H9 (cell line): Measurements from ENCODE around the gene FBXL20. TPM values are rescaled to one million over a fixed set of nuclear protein-coding genes. Genes with fewer than 3 reads are reported as not detected.

ENCODE experiments used
- DNase-seq: peaks from one replicate; pipeline ENCODE4 v3.0.0-alpha.2; 2017
- H2AFZ ChIP-seq: one replicate; pipeline ENCODE4 v1.6.1; 2013; ENCODE audit warnings: mild to moderate bottlenecking, low read length, control low read depth, moderate library complexity
- H2AK5ac ChIP-seq: 2 replicates; pipeline ENCODE4 v1.6.1; 2013; ENCODE audit warnings: low read length, control low read depth, mixed read lengths; ENCODE audit not compliant: insufficient read length
- H2BK120ac ChIP-seq: one replicate; pipeline ENCODE4 v1.6.1; 2013; ENCODE audit warnings: low read depth, mild to moderate bottlenecking, low read length, control low read depth, inconsistent platforms; ENCODE audit not compliant: poor library complexity, severe bottlenecking
- H2BK12ac ChIP-seq: 2 replicates; pipeline ENCODE4 v1.6.1; 2013; ENCODE audit warnings: low read length, control low read depth, mixed read lengths, low read depth; ENCODE audit not compliant: insufficient read length
- H2BK15ac ChIP-seq: 2 replicates; pipeline ENCODE4 v1.6.1; 2013; ENCODE audit warnings: low read depth, low read length, control low read depth
- H2BK20ac ChIP-seq: one replicate; pipeline ENCODE4 v1.6.1; 2013; ENCODE audit warnings: low read depth, mild to moderate bottlenecking, low read length, control low read depth, inconsistent platforms; ENCODE audit not compliant: poor library complexity, severe bottlenecking
- H2BK5ac ChIP-seq: 2 replicates; pipeline ENCODE4 v1.6.1; 2013; ENCODE audit warnings: low read length, control low read depth, mixed read lengths; ENCODE audit not compliant: insufficient read length
- H3K14ac ChIP-seq: 2 replicates; pipeline ENCODE4 v1.6.1; 2013; ENCODE audit warnings: low read length, control low read depth; ENCODE audit not compliant: insufficient read depth
- H3K18ac ChIP-seq: 2 replicates; pipeline ENCODE4 v1.6.1; 2013; ENCODE audit warnings: low read depth, mild to moderate bottlenecking, mixed read lengths, low read length, control low read depth; ENCODE audit not compliant: insufficient read length
- H3K23ac ChIP-seq: 2 replicates; pipeline ENCODE4 v1.6.1; 2013; ENCODE audit warnings: low read length, control low read depth, mixed read lengths, low read depth; ENCODE audit not compliant: insufficient read length
- H3K23me2 ChIP-seq: 2 replicates; pipeline ENCODE4 v1.6.1; 2013; ENCODE audit warnings: low read depth, mild to moderate bottlenecking, mixed read lengths, low read length, control low read depth; ENCODE audit not compliant: insufficient read length, poor library complexity, severe bottlenecking
- H3K27ac ChIP-seq: 2 replicates; pipeline ENCODE4 v1.5.1; 2013; ENCODE audit warnings: low read length, control low read depth, mixed read lengths, low read depth; ENCODE audit not compliant: insufficient read length
- H3K27me3 ChIP-seq: 2 replicates; pipeline ENCODE4 v1.6.1; 2013; ENCODE audit warnings: low read length, control low read depth, inconsistent platforms; ENCODE audit not compliant: insufficient read depth
- H3K4ac ChIP-seq: 2 replicates; pipeline ENCODE4 v1.6.1; 2013; ENCODE audit warnings: low read depth, mild to moderate bottlenecking, control low read depth, inconsistent platforms, low read length, moderate library complexity
- H3K4me1 ChIP-seq: 2 replicates; pipeline ENCODE4 v1.6.1; 2013; ENCODE audit warnings: low read length, control low read depth, inconsistent platforms; ENCODE audit not compliant: insufficient read depth
- H3K4me2 ChIP-seq: 2 replicates; pipeline ENCODE4 v1.6.1; 2013; ENCODE audit warnings: low read length, control low read depth, mixed read lengths; ENCODE audit not compliant: insufficient read length, insufficient read depth
- H3K56ac ChIP-seq: 2 replicates; pipeline ENCODE4 v1.6.1; 2013; ENCODE audit warnings: low read depth, mild to moderate bottlenecking, mixed read lengths, low read length, control low read depth; ENCODE audit not compliant: insufficient read length
- H3K79me1 ChIP-seq: 2 replicates; pipeline ENCODE4 v1.6.1; 2013; ENCODE audit warnings: low read depth, mild to moderate bottlenecking, moderate library complexity, low read length, control low read depth, inconsistent platforms; ENCODE audit not compliant: insufficient read depth, poor library complexity, severe bottlenecking
- H3K79me2 ChIP-seq: 2 replicates; pipeline ENCODE4 v1.6.1; 2013; ENCODE audit warnings: low read length, control low read depth, inconsistent platforms; ENCODE audit not compliant: insufficient read depth
- H3K9ac ChIP-seq: 2 replicates; pipeline ENCODE4 v1.6.1; 2013; ENCODE audit warnings: low read length, control low read depth, mixed read lengths; ENCODE audit not compliant: insufficient read length; ENCODE audit errors: extremely low read depth
- H3K9me3 ChIP-seq: one replicate; pipeline ENCODE4 v1.6.1; 2013; ENCODE audit warnings: low read depth, low read length, inconsistent platforms; ENCODE audit not compliant: control insufficient read depth
- H3T11ph ChIP-seq: one replicate; pipeline ENCODE4 v1.6.1; 2013; ENCODE audit warnings: mild to moderate bottlenecking, low read length, control low read depth, inconsistent platforms
- H4K20me1 ChIP-seq: one replicate; pipeline ENCODE4 v1.6.1; 2013; ENCODE audit not compliant: control insufficient read depth, insufficient read length, insufficient read depth
- H4K5ac ChIP-seq: 2 replicates; pipeline ENCODE4 v1.6.1; 2013; ENCODE audit warnings: low read depth, mild to moderate bottlenecking, mixed read lengths, low read length, control low read depth; ENCODE audit not compliant: insufficient read length
- H4K8ac ChIP-seq: replicated peaks from 2 replicates; pipeline ENCODE4 v1.6.1; 2013; ENCODE audit warnings: low read length, control low read depth, mixed read lengths, low read depth; ENCODE audit not compliant: insufficient read length
- H4K91ac ChIP-seq: 2 replicates; pipeline ENCODE4 v1.6.1; 2013; ENCODE audit warnings: low read depth, mild to moderate bottlenecking, moderate library complexity, mixed read lengths, low read length, control low read depth; ENCODE audit not compliant: insufficient read length
- H3K27ac Mint-ChIP-seq, 3 experiments: 2 replicates in 2 of 3; 3 replicates in 1 of 3; pipeline ENCODE4 v1.8.0; 2020 to 2021; ENCODE audit warnings: mixed read lengths in 3 of 3, mild to moderate bottlenecking in 1 of 3, moderate library complexity in 1 of 3
- H3K27me3 Mint-ChIP-seq: 2 replicates; pipeline ENCODE4 v1.8.0; 2021; ENCODE audit warnings: low read depth, mild to moderate bottlenecking, moderate library complexity, mixed read lengths
- H3K36me3 Mint-ChIP-seq, 3 experiments: 2 replicates in 2 of 3; 3 replicates in 1 of 3; pipeline ENCODE4 v1.8.0; 2020 to 2021; ENCODE audit warnings: low read depth in 3 of 3, mixed read lengths in 3 of 3; ENCODE audit not compliant: insufficient read depth in 1 of 3
- H3K4me1 Mint-ChIP-seq, 2 experiments: 2 replicates each; pipeline ENCODE4 v1.8.0; 2020; ENCODE audit warnings: mixed read lengths in 2 of 2
- H3K4me3 Mint-ChIP-seq, 2 experiments: 2 replicates in 1 of 2; 3 replicates in 1 of 2; pipeline ENCODE4 v1.8.0; 2020 to 2021; ENCODE audit warnings: mild to moderate bottlenecking in 2 of 2, mixed read lengths in 2 of 2, moderate library complexity in 1 of 2
- H3K9me3 Mint-ChIP-seq, 2 experiments: 2 replicates in 1 of 2; 3 replicates in 1 of 2; pipeline ENCODE4 v1.8.0; 2020; ENCODE audit warnings: mild to moderate bottlenecking in 2 of 2, mixed read lengths in 2 of 2, moderate library complexity in 1 of 2
- WGBS: extraction: QIAGEN DNeasy Blood & Tissue Kit; methylation state at CpG from one replicate; pipeline ENCODE4 v1.1.7; 2013; ENCODE audit warnings: missing lambda C conversion rate, low lambda C conversion rate, mixed read lengths; ENCODE audit not compliant: insufficient read length; ENCODE audit errors: extremely low coverage; 5-methylcytosine and 5-hydroxymethylcytosine counted together
- total RNA-seq: library from RNA; stranded (reverse); gene quantifications from 2 replicates; pipeline ENCODE4 v1.2.1, GENCODE V29; 2021
- TF ChIP-seq, protein P1 (sequence below): fragments of 200-600 bp; sonication (generic); conservative IDR thresholded peaks from 3 replicates; pipeline ENCODE4 v1.8.0; 2021; ENCODE audit warnings: antibody characterized with exemption, mild to moderate bottlenecking

The FBXL20 gene
- total RNA-seq, 1 experiment from 2014 or later = 18.4 TPM

DNA sequence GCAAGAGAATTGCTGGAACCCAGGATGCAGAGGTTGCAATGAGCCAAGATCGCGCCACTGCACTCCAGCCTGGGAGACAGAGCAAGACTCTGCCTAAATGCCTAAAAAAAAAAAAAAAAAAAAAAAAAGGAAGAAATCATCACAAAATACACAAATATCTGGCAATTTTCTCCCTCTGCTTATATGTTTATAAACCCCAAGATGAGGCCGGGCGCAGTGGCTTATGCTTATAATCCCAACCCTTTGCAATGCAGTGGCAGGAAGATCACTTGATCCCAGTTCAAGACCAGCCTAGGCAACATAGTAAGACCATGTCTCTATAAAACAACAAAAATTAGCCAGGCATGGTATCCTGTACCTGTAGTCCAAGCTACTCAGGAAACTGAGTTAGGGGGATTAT lies 28.2 kb upstream of the FBXL20 start:
- H2BK15ac ChIP-seq = no peak overlapping the region
- Mint-ChIP-seq H3K27ac (no peak overlapping the region), H3K9me3 (no peaks in the 10 kb centered on the region), H3K4me1 (no peaks in the 10 kb centered on the region), H3K27me3 (no peaks in the 10 kb centered on the region), H3K4me3 (no peak overlapping the region), H3K36me3 (peaks cover 21 to 84% (median 69%) of the 10 kb centered on the region in 3 experiments)
- H3K79me1 ChIP-seq = no peaks in the 10 kb centered on the region
- no peak for DNase-seq
- H3T11ph ChIP-seq = no peak overlapping the region
- H3K79me2 ChIP-seq = no peaks in the 10 kb centered on the region
- no peak overlapping the region for H2AFZ ChIP-seq
- H2BK5ac ChIP-seq = no peak overlapping the region
- no peak overlapping the region for H4K91ac ChIP-seq
- H2BK12ac ChIP-seq = no peak overlapping the region
- no peak overlapping the region for H3K18ac ChIP-seq
- no peaks in the 10 kb centered on the region for H3K23me2 ChIP-seq
- H3K14ac ChIP-seq = no peak overlapping the region
- H2AK5ac ChIP-seq = no peak overlapping the region
- H3K56ac ChIP-seq = no peak overlapping the region
- H3K27me3 ChIP-seq = no peaks in the 10 kb centered on the region
- H3K4me1 ChIP-seq = no peaks in the 10 kb centered on the region
- H2BK20ac ChIP-seq = no peak overlapping the region
- WGBS = no CpG with 5 or more reads among the region's 4 CpGs
- H4K5ac ChIP-seq = no peak overlapping the region
- H2BK120ac ChIP-seq = no peak overlapping the region
- no peaks in the 10 kb centered on the region for H4K20me1 ChIP-seq
- H3K9ac ChIP-seq = no peak overlapping the region
- H3K23ac ChIP-seq = no peak overlapping the region
- H3K4ac ChIP-seq = no peak overlapping the region
- H3K9me3 ChIP-seq = no peaks in the 10 kb centered on the region
- H3K4me2 ChIP-seq = no peak overlapping the region
- TF ChIP-seq, protein P1, sequence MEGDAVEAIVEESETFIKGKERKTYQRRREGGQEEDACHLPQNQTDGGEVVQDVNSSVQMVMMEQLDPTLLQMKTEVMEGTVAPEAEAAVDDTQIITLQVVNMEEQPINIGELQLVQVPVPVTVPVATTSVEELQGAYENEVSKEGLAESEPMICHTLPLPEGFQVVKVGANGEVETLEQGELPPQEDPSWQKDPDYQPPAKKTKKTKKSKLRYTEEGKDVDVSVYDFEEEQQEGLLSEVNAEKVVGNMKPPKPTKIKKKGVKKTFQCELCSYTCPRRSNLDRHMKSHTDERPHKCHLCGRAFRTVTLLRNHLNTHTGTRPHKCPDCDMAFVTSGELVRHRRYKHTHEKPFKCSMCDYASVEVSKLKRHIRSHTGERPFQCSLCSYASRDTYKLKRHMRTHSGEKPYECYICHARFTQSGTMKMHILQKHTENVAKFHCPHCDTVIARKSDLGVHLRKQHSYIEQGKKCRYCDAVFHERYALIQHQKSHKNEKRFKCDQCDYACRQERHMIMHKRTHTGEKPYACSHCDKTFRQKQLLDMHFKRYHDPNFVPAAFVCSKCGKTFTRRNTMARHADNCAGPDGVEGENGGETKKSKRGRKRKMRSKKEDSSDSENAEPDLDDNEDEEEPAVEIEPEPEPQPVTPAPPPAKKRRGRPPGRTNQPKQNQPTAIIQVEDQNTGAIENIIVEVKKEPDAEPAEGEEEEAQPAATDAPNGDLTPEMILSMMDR = no peak
- H3K27ac ChIP-seq = no peak overlapping the region
- H4K8ac ChIP-seq = no peak overlapping the region
